GM12873 (cell line): ENCODE results near the gene NGEF.

Experiments
- CTCF ChIP-seq: IDR thresholded peaks from 2 replicates; pipeline ENCODE4 v1.5.1; 2012; ENCODE audit warnings: low read depth, mild to moderate bottlenecking, moderate library complexity, low read length, control low read depth; ENCODE audit not compliant: insufficient read depth; ENCODE audit errors: missing control alignments

NGEF gene

DNA sequence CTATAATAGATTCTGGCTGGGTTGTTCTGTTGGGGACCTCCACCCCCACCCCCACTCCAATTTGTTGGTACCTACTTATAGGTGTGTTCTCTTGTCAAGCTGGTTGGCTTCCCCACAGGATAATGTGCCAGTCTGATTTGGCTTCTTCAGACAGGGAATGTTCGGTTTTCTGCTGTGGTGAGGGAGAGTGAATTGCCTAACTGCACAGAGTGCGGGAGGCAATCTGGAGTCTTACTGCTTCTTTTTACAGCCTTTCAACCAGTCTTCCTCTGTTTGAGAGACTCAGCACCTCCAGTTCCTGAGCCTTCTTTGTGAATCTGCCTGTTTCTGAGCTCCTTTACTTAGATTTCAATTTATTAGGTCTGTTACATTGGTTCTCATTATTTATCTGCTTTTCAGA is 170.4 kb downstream of the NGEF start:
- no peak for TF ChIP-seq CTCF

DNA sequence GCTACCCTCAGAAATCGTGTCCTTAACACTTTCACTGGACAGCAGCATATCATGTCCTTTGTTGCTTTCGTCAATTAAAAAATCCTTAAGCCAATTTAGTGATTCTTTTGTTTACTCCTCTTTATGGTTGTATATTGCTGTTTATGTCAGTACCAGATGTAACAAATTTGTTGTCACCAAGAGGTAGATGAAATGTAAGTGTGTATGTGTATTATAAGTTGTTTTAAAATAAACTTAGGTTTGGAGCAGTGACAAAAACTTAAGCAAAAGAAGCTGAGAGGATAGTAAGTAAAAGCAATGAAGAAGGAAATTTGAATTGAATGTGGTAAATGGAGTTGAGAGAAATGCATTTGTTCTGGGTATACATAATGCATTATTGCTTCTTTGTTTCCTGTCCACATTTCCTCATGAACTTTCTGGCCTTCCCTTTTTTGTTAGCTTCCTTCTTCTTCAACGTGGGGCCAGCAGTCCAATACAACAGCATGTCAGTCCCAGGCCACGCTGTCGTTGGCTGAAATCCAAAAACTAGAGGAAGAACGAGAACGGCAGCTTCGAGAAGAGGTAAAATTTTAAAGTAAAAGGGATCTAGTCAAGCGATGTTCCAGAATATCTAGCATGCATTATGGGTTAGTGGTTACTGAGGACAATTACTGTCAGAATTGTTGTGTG is 173.5 kb downstream of the NGEF start:
- no peak for TF ChIP-seq CTCF

DNA sequence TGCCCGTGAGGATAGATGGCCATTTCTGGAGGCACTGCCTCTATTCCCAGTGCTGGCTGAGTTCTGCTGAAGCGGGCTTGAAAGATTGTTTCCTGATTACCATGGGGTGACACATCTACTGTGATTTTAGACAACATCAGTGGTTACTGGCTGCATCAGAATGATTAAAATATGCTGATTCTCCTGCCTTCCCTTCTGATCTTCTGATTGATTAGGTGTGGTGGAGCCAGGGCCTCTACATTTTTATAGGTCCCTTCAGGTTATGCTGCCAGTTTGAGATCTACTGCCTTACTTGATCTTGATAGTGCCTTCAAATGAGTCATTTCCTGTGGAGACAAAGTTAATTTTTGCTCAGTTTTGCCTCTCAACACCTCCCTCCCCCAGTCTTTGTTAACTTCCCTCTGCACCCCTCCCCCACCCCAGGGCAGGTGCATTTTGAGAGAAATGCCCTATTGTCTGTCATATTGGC is 174.6 kb downstream of the NGEF start:
- no peak for TF ChIP-seq CTCF

GRCh38 chr2:232836934-232837333 is 176.1 kb downstream of the NGEF start:
- TF ChIP-seq CTCF, result no peak

DNA sequence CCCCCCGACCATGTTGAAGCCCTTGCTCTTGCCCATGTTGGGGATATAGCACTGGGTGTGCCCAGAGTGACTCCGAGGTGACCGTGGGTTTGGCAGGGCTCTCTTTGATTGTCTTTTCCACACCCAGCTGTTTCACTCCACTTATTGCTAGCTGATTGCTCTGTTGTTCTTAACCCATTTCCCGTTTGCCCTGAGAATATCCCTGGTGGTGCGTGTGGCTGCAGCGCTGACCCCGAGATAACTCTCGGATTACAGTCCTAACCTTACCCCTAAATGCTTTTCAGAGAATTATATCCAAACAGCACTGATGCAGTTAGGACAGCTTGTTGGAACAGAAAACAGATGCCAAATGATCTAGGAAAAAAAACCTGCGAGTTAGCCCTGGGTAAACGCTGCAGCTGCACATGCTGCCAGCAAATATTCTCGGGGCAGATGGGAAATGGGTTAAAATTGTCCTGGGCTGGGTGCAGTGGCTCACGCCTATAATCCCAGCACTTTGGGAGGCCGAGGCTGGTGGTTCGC is 177.3 kb downstream of the NGEF start:
- TF ChIP-seq CTCF, result no peak

DNA sequence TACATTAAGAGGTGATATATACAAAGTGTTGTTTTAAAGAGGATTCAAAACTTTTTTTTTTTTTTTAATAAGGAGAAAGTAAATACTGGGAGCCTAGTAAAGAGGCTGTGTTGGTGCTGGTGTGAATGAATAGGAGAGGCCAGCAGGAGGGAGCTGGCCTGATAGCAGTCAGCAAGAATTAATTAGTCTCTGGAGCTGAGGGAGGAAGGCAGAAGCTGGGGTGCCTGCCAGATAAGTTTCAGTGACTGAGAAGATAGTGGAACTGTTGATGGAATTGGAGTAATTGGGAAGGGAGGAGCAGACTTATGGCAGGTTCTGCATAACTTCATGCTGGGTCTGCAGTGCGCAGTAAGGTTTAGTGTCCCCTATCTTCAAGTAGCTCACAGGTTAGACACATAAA is 179.2 kb downstream of the NGEF start:
- no peak for TF ChIP-seq CTCF

GRCh38 chr2:232831496-232831895 is 181.6 kb downstream of the NGEF start:
- TF ChIP-seq CTCF, result no peak

GRCh38 chr2:232829988-232830387 is 183.1 kb downstream of the NGEF start:
- no peak for TF ChIP-seq CTCF
